Measurements from ENCODE around the gene ST6GAL2.

Gene ST6GAL2

GRCh38 chr2:106831816-106832569 lies 54.0 kb downstream of the ST6GAL2 start:
- peaks cover 4% of the 10 kb centered on the region for H3K27me3 Mint-ChIP-seq (ENCODE audit: low read depth)
- H3K4me3 Mint-ChIP-seq, result no peak overlapping the region
- H3K27ac Mint-ChIP-seq, result peak overlapping the region in 2 of 3 experiments; percentile 19 to 47
- H3K36me3 Mint-ChIP-seq (ENCODE audit: low read depth), result peaks cover 37% of the 10 kb centered on the region
- H3K9me3 Mint-ChIP-seq, result no peaks in the 10 kb centered on the region
- TF ChIP-seq CTCF (IDR thresholded peaks at IDR 0.05; ENCODE audit: unreplicated experiment in 3 of 3), result no peak
- H3K4me1 Mint-ChIP-seq, result peaks cover 7% of the 10 kb centered on the region

GRCh38 chr2:106831241-106831640 lies 54.7 kb downstream of the ST6GAL2 start:
- Mint-ChIP-seq H3K36me3 (ENCODE audit: low read depth) (peaks cover 45% of the 10 kb centered on the region), H3K4me3 (no peak overlapping the region), H3K4me1 (peaks cover 7% of the 10 kb centered on the region), H3K27ac (peak overlapping the region in 1 of 3 experiments; percentile 47), H3K9me3 (no peaks in the 10 kb centered on the region), H3K27me3 (ENCODE audit: low read depth) (peaks cover 4% of the 10 kb centered on the region)
- TF ChIP-seq CTCF (IDR thresholded peaks at IDR 0.05; ENCODE audit: unreplicated experiment in 3 of 3), result no peak

GRCh38 chr2:106830191-106830590 lies 55.8 kb downstream of the ST6GAL2 start:
- H3K27ac Mint-ChIP-seq, result no peak overlapping the region
- no peak overlapping the region for H3K4me3 Mint-ChIP-seq
- H3K36me3 Mint-ChIP-seq (ENCODE audit: low read depth), result peaks cover 55% of the 10 kb centered on the region
- H3K4me1 Mint-ChIP-seq, result peaks cover 7% of the 10 kb centered on the region
- TF ChIP-seq CTCF (IDR thresholded peaks at IDR 0.05; ENCODE audit: unreplicated experiment in 3 of 3), result no peak
- H3K27me3 Mint-ChIP-seq (ENCODE audit: low read depth), result peaks cover 4% of the 10 kb centered on the region
- no peaks in the 10 kb centered on the region for H3K9me3 Mint-ChIP-seq

- Mint-ChIP-seq H3K4me3 (no peak overlapping the region), H3K27ac (no peak overlapping the region), H3K36me3 (ENCODE audit: low read depth) (peaks cover 68% of the 10 kb centered on the region), H3K27me3 (ENCODE audit: low read depth) (no peaks in the 10 kb centered on the region), H3K9me3 (no peaks in the 10 kb centered on the region), H3K4me1 (peaks cover 3% of the 10 kb centered on the region)
- TF ChIP-seq CTCF (IDR thresholded peaks at IDR 0.05; ENCODE audit: unreplicated experiment in 3 of 3), result no peak
Observed at GRCh38 chr2:106828119-106828518, 57.8 kb downstream of the ST6GAL2 start.

- Mint-ChIP-seq H3K27me3 (ENCODE audit: low read depth) (no peaks in the 10 kb centered on the region), H3K4me3 (no peak overlapping the region), H3K4me1 (peaks cover 3% of the 10 kb centered on the region), H3K27ac (no peak overlapping the region), H3K9me3 (no peaks in the 10 kb centered on the region), H3K36me3 (ENCODE audit: low read depth) (peaks cover 72% of the 10 kb centered on the region)
- no peak for TF ChIP-seq CTCF (IDR thresholded peaks at IDR 0.05; ENCODE audit: unreplicated experiment in 3 of 3)
Observed at GRCh38 chr2:106827158-106827557, 58.8 kb downstream of the ST6GAL2 start.

GRCh38 chr2:106825161-106825560 lies 60.8 kb downstream of the ST6GAL2 start:
- Mint-ChIP-seq H3K27ac (no peak overlapping the region), H3K9me3 (peaks cover under 1% of the 10 kb centered on the region)
- no peak for TF ChIP-seq CTCF (IDR thresholded peaks at IDR 0.05; ENCODE audit: unreplicated experiment in 3 of 3)

More at GRCh38 chr2:106825161-106825560, 60.8 kb downstream of the ST6GAL2 start:
- Mint-ChIP-seq H3K27me3 (ENCODE audit: low read depth) (no peaks in the 10 kb centered on the region), H3K36me3 (ENCODE audit: low read depth) (peaks cover 72% of the 10 kb centered on the region), H3K4me1 (no peaks in the 10 kb centered on the region), H3K4me3 (no peak overlapping the region)

Measured in nephron (organoid).